ENCODE results near the gene JMJD1C. TPM values are rescaled to one million over a fixed set of nuclear protein-coding genes. Genes with fewer than 3 reads are reported as not detected.
"Not testable (repeated sequence)": the region's sequence is repeated elsewhere in the genome, so short reads cannot be mapped to it uniquely, and the experiment has no call there.

The JMJD1C gene
- total RNA-seq, 1 experiment from 2014 or later: 66.3 TPM

GRCh38 chr10:63343476-63343875 lies 122.3 kb downstream of the JMJD1C start:
- H4K20me1 ChIP-seq (ENCODE audit: insufficient read depth): 0 out of 2 replicates have a peak, but pooled peaks cover 4% of the 10 kb centered on the region

GRCh38 chr10:63339640-63340039 lies 126.1 kb downstream of the JMJD1C start:
- H3K79me2 ChIP-seq (ENCODE audit: insufficient read depth, low read length): peaks cover 48% of the 10 kb centered on the region

More at GRCh38 chr10:63343476-63343875, 122.3 kb downstream of the JMJD1C start:
- H3K9ac ChIP-seq (ENCODE audit: low read length): no peak overlapping the region
- DNase-seq (ENCODE audit: low read depth, low spot score) (no peak), ATAC-seq (no peak)
- no TSS peak for BruUV-seq (replicated peaks)
- intact Hi-C loops (cut with micrococcal nuclease): no loop called here
- ChIA-PET RAD21 (ENCODE audit: low non-redundant PET in 1 of 2, low total read pairs in 2 of 2, uncharacterized antibody in 2 of 2, unreplicated experiment in 2 of 2) (no interaction called here), CTCF (no interaction called here), POLR2A (no interaction called here)
- no peaks in the 10 kb centered on the region for H3K9me2 ChIP-seq (ENCODE audit: insufficient read depth)
- H3K4me1 ChIP-seq (ENCODE audit: control insufficient read depth in 1 of 2, insufficient read depth in 2 of 2, low read length in 2 of 2): 0 out of 4 replicates have a peak, but pooled peaks cover 0 to 8% of the 10 kb centered on the region in 2 experiments
- TF ChIP-seq SIN3A (IDR thresholded peaks at IDR 0.05; ENCODE audit: low read depth) (no peak), ZNF274 (IDR thresholded peaks at IDR 0.05; ENCODE audit: low read depth, low read length) (no peak), EZH2 (IDR thresholded peaks at IDR 0.05) (no peak), YY1 (IDR thresholded peaks at IDR 0.05; ENCODE audit: extremely low read depth, insufficient replicate concordance, low read depth, low read length) (no peak), SP1 (IDR thresholded peaks at IDR 0.05; ENCODE audit: low read depth) (no peak), POLR2A (IDR thresholded peaks at IDR 0.05; ENCODE audit: borderline replicate concordance, extremely low read depth, insufficient read depth, insufficient read length) (no peak), CBX3 (IDR thresholded peaks at IDR 0.05; ENCODE audit: low read depth) (no peak)
- TF ChIP-seq, protein P1, sequence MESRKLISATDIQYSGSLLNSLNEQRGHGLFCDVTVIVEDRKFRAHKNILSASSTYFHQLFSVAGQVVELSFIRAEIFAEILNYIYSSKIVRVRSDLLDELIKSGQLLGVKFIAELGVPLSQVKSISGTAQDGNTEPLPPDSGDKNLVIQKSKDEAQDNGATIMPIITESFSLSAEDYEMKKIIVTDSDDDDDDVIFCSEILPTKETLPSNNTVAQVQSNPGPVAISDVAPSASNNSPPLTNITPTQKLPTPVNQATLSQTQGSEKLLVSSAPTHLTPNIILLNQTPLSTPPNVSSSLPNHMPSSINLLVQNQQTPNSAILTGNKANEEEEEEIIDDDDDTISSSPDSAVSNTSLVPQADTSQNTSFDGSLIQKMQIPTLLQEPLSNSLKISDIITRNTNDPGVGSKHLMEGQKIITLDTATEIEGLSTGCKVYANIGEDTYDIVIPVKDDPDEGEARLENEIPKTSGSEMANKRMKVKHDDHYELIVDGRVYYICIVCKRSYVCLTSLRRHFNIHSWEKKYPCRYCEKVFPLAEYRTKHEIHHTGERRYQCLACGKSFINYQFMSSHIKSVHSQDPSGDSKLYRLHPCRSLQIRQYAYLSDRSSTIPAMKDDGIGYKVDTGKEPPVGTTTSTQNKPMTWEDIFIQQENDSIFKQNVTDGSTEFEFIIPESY (IDR thresholded peaks at IDR 0.05; ENCODE audit: extremely low read depth, insufficient replicate concordance, low read length): no peak
- TF ChIP-seq, protein P2, sequence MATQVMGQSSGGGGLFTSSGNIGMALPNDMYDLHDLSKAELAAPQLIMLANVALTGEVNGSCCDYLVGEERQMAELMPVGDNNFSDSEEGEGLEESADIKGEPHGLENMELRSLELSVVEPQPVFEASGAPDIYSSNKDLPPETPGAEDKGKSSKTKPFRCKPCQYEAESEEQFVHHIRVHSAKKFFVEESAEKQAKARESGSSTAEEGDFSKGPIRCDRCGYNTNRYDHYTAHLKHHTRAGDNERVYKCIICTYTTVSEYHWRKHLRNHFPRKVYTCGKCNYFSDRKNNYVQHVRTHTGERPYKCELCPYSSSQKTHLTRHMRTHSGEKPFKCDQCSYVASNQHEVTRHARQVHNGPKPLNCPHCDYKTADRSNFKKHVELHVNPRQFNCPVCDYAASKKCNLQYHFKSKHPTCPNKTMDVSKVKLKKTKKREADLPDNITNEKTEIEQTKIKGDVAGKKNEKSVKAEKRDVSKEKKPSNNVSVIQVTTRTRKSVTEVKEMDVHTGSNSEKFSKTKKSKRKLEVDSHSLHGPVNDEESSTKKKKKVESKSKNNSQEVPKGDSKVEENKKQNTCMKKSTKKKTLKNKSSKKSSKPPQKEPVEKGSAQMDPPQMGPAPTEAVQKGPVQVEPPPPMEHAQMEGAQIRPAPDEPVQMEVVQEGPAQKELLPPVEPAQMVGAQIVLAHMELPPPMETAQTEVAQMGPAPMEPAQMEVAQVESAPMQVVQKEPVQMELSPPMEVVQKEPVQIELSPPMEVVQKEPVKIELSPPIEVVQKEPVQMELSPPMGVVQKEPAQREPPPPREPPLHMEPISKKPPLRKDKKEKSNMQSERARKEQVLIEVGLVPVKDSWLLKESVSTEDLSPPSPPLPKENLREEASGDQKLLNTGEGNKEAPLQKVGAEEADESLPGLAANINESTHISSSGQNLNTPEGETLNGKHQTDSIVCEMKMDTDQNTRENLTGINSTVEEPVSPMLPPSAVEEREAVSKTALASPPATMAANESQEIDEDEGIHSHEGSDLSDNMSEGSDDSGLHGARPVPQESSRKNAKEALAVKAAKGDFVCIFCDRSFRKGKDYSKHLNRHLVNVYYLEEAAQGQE (IDR thresholded peaks at IDR 0.05; ENCODE audit: low read depth): no peak
- H3K27ac ChIP-seq (ENCODE audit: low read depth, low read length): no peak overlapping the region
- peaks cover 80% of the 10 kb centered on the region for H3K79me2 ChIP-seq (ENCODE audit: insufficient read depth, low read length)
- H3K27me3 ChIP-seq (ENCODE audit: insufficient read depth, low read length): no peaks in the 10 kb centered on the region
- no peak overlapping the region for H3K4me2 ChIP-seq (ENCODE audit: low read length)
- H2AFZ ChIP-seq (ENCODE audit: low read depth, low read length, poor library complexity, severe bottlenecking): no peak overlapping the region
- H3K36me3 ChIP-seq (ENCODE audit: control insufficient read depth in 1 of 2, insufficient read depth in 2 of 2, low read length in 2 of 2): no peaks in the 10 kb centered on the region
- no peaks in the 10 kb centered on the region for H3K9me3 ChIP-seq (ENCODE audit: control insufficient read depth in 1 of 2, insufficient read depth in 1 of 2, low read depth in 1 of 2, low read length in 2 of 2)
- H3K4me3 ChIP-seq (replicated peaks in 1 of 2; ENCODE audit: low read depth in 1 of 2, low read length in 2 of 2): no peak overlapping the region

More at GRCh38 chr10:63339640-63340039, 126.1 kb downstream of the JMJD1C start:
- ATAC-seq; POLR2A ChIA-PET; H4K20me1 ChIP-seq (ENCODE audit: insufficient read depth); H3K27me3 ChIP-seq (ENCODE audit: insufficient read depth, low read length); BruUV-seq (replicated peaks); H3K4me1 ChIP-seq (ENCODE audit: control insufficient read depth in 1 of 2, insufficient read depth in 2 of 2, low read length in 2 of 2); CTCF ChIA-PET; intact Hi-C loops (cut with micrococcal nuclease); RAD21 ChIA-PET (ENCODE audit: low non-redundant PET in 1 of 2, low total read pairs in 2 of 2, uncharacterized antibody in 2 of 2, unreplicated experiment in 2 of 2); H3K27ac ChIP-seq (ENCODE audit: low read depth, low read length); H2AFZ ChIP-seq (ENCODE audit: low read depth, low read length, poor library complexity, severe bottlenecking); DNase-seq (ENCODE audit: low read depth, low spot score); H3K36me3 ChIP-seq (ENCODE audit: control insufficient read depth in 1 of 2, insufficient read depth in 2 of 2, low read length in 2 of 2); H3K4me3 ChIP-seq (replicated peaks in 1 of 2; ENCODE audit: low read depth in 1 of 2, low read length in 2 of 2); H3K9me2 ChIP-seq (ENCODE audit: insufficient read depth); H3K4me2 ChIP-seq (ENCODE audit: low read length); H3K9ac ChIP-seq (ENCODE audit: low read length); H3K9me3 ChIP-seq (ENCODE audit: control insufficient read depth in 1 of 2, insufficient read depth in 1 of 2, low read depth in 1 of 2, low read length in 2 of 2): not testable (repeated sequence)

Data from HCT116 (cell line).